Stimulated activated CD8-positive, alpha-beta memory T cell treated with anti-CD3 and anti-CD28 coated beads, Interleukin-12 subunit alpha, Interleukin-12 subunit beta, amount 100 ng/mL, for 24 hours (primary cell): ENCODE data around the gene SPACA4.
"Not testable (repeated sequence)": the region's sequence is repeated elsewhere in the genome, so short reads cannot be mapped to it uniquely, and the experiment has no call there.

Experiments
- DNase-seq: peaks from one replicate; pipeline ENCODE4 v3.0.0-alpha.2; 2020; ENCODE audit errors: extremely low read depth

Gene SPACA4

DNA sequence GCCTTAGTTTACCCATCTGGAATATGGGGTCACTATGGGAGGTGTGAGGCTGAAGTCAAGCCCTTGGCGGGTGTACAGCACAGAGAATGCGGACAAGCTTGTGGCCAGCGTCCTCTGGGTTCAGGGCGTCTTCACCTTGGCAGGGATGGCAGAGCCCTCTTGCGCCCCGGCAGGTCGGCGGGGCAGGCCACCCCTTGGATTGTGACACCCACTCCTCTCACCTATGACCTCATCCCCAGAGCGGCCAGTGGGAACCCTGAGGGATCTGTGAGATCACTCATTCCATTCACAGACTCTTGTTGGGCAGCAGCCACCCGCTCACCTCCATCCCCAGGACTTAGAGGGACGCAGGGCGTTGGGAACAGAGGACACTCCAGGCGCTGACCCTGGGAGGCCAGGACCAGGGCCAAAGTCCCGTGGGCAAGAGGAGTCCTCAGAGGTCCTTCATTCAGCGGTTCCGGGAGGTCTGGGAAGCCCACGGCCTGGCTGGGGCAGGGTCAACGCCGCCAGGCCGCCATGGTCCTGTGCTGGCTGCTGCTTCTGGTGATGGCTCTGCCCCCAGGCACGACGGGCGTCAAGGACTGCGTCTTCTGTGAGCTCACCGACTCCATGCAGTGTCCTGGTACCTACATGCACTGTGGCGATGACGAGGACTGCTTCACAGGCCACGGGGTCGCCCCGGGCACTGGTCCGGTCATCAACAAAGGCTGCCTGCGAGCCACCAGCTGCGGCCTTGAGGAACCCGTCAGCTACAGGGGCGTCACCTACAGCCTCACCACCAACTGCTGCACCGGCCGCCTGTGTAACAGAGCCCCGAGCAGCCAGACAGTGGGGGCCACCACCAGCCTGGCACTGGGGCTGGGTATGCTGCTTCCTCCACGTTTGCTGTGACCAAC is at the start of gene SPACA4:
SPACA4 (plus strand) TSS at position 280 of the 896 bp plus-strand sequence; CDS start at position 517, 237 bp downstream.
- DNase-seq = no peak

DNA sequence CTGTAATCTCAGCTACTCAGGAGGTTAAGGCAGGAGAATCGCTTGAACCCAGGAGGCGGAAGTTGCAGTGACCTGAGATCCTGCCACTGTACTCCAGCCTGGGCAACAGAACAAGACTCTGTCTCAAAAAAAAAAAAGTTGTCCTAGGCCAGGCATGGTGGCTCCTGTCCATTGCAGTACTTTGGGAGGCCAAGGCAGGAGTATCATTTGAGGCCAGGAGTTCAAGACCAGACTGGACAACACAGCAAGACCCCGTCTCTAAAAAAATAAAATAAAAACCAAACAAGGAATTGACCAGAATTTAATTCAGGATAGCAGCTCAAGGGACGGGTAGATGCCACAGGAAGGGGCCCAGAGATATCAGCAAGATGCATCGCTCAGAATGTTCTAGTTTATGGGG is 49.7 kb upstream of the SPACA4 start:
- no peak for DNase-seq

DNA sequence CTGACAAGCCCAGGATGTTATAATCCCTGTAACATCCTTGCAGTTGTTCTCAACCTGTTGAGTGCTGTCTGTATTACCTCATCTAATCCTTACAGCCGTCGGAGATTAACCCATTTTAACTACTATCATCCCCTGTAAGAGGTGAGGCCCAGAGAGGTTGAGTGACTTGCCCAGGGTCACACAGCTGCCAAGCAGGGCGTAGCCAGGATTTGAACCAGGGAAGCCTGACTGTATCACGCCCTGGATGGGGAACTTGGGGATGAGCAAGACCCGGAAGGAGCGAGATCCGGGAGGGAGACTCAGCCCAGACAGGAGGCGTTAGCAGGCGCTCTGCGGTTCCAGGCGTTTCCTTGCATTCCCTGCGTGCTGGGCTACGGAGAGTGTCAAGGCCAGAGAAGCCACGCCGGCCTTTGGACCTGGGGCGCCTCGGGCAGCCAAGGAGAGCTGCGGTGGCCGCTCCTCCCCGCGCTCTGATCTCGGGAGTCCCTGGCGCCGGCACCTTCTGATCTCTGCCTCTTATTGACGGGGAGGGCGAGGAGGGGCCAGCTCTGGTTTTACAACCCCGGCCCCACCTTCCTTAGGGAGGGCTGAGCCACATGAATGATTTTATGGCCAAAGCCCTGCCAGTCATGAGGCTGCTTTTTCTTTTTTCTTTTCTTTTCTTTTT is 48.4 kb upstream of the SPACA4 start:
- DNase-seq = no peak

DNA sequence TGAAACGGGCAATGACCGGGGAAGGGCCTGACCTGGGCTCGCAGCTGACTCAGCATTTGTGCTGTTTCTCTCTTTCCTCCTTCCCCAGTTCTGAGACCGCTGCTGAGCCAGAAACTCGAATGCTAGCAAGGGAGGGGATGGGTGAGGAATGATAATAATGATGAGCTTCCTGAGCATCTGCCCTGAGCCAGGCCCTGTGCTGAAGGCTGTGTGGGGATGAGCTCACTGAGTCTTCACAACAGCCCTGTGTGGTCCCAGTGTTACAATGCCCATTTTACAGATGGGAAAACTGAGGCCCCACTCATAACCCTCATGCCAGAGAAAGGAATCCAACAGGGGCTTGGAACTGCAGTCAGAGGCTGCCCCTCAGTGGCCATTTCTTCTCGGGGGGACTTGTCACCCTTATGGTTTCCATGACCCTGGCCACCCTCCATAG is 46.4 kb upstream of the SPACA4 start:
- no peak for DNase-seq

- no peak for DNase-seq
Measured at GRCh38 chr19:48561412-48561811, 45.1 kb upstream of the SPACA4 start.

DNA sequence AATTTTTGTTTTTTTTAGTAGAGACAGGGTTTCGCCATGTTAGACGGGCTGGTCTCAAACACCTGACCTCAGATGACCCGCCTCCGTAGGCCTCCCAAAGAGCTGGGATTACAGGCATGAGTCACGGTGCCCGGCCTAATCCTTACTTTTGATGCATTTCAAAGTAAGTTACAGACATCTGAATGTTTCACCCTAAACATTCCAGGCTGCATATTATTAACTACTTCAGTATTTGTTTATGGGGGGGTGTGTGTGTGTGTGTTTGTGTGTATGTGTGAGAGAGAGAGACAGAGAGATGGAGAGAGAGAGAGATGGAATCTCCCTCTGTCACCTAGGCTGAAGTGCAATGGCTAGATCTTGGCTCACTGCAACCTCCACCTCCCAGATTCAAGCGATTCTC is 41.5 kb upstream of the SPACA4 start:
- DNase-seq = no peak

DNA sequence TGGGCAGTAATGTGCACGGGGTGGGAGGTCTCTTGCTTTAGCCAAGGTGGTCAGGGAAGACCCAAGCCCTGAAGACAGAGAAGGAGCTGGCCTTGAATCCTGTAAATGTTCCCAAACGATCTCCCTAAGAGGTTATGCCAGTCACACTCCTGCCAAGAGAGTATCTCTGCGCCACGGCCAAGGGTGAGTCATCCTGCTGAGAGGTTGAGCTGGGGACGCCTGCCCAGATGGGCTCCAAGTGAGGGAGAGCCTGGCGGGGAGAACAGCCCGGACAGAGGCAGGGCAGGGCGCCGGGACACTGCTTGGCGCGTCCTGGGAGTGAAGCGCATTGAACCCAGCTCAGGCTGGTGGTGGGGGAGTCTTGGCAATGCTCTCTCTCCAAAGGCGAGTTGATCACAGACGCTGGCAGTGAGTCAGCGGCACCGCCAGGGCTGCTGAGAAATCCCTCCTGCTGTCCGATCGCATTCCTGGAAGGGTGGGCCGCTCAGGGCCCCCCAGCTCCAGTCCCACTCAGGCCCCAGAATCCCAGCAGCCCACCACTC is 38.1 kb upstream of the SPACA4 start:
- no peak for DNase-seq

- DNase-seq = no peak
Measured at GRCh38 chr19:48569814-48570213, 36.7 kb upstream of the SPACA4 start.

GRCh38 chr19:48571378-48572162 is 35.0 kb upstream of the SPACA4 start:
- no peak for DNase-seq

DNA sequence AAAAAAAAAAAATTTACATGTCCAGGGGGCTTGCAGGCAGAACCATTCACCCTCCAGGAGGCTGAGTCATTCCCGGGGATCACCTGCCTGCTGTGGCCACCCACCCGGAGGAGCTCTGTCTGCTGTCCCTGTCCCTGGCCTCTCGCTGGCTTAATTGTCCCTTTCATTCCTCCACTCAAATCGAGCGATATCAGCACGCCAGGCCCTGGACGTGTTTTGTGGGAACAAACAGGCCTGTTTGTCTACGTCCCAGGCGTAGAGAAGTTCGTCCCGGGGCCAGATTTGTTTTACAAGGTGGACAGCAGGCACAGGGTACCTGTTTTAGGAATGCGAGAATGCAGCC is 33.4 kb upstream of the SPACA4 start:
- no peak for DNase-seq

DNA sequence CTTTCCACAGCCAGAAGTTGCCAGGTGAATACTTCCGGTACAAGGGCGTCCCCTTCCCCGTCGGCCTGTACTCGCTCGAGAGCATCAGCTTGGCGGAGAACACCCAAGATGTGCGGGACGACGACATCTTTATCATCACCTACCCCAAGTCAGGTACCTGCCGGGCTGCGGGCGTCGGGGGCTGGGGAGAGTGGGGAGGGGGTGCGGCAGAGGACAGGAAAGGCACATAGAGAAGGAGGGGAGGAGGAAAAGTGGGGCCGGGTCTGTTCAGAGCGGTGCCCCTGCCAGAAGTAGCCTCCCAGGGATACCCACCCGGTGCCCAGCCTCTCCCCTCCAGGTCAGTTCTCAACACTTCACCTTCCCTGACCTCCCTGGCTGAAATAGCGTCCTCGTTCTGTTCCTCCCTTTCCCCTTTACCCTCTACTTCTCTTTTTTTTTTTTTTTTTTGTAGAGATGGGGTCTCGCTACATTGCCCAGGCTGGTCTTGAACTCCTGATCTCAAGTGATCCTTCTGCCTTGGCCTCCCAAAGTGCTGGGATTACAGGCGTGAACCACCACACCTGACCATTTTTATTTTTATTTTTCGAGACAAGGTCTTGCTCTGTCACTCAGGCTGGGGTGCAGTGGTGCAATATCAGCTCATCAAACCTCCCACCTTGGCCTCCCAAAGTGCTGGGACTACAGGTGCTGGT is 30.5 kb upstream of the SPACA4 start:
- no peak for DNase-seq

GRCh38 chr19:48577908-48578307 is 28.6 kb upstream of the SPACA4 start:
- not testable (repeated sequence) for DNase-seq

DNA sequence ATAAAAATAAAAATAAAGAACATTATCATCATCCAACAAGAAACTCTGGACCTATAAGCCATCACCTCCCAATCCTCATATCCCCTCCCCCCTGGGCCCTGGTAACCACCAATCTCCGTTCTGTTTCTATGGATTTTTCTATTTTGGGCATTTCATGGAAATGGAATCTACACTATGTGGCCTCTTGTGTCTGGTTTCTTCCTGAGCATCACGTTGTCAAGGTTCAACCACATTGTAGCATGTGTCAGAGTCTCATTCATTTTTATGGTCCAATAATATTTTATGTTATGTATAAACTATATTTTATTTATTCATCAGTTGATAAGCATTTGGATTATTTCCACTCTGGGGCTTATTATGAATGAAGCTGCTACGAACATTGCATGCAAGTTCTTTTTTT is 27.7 kb upstream of the SPACA4 start:
- DNase-seq = no peak

DNA sequence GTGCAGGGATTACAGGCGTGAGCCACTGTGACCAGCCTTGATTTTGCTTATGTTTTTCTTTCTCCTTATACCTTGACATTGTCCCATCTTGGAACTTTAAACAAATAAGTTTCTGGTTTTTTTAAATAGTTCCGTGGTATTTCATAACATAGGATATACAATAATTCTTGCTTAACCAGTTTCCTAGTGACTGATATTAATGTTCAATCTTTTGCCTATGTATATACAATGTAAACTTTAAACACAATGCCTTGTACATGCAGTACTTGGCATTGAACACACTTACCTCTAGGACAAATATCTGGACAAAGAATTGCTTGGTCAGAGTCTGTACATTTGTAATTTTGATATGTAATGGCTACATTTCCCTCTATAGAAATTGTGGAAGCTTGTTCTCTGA is 24.4 kb upstream of the SPACA4 start:
- no peak for DNase-seq

GRCh38 chr19:48587387-48587786 is 19.2 kb upstream of the SPACA4 start:
- no peak for DNase-seq

- peak; percentile 66 for DNase-seq
Measured at GRCh38 chr19:48588670-48589401, 17.7 kb upstream of the SPACA4 start.

DNA sequence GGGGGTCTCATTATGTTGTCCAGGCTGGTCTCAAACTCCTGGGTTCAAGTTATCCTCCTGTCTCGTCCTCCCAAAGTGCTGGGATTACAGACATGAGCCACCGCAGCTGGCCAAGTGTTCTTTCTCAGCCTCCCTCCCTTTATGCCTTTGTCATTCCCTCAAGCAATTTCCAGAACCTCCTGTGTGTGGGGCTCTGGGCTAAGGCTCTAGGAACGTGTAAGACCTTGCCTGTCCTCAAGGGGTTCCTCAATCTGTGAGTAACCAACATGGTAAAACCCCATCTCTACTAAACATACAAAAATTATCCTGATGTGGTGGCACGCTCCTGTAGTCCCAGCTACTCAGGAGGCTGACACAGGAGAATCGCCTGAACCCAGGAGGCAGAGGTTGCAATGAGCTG is 15.5 kb upstream of the SPACA4 start:
- no peak for DNase-seq

GRCh38 chr19:48595171-48595570 is 11.4 kb upstream of the SPACA4 start:
- DNase-seq = no peak

DNA sequence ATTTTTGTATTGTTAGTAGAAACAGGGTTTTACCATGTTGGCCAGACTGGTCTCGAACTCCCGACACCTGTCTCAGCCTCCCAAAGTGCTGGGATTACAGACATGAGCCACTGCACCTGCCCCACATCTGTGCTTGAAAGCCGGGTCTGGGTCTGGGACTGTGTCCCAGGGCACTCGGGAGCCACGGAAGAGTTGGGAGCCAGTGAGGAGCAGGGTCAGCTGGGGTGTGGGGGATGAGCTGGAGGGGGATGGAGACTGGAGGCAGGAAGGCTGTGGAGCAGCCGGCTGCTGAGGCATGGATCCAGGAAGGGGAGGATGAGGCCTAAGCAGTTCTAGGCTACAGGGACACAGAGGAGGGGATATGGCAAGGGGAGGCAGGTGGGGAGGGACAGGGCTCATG is 10.7 kb upstream of the SPACA4 start:
- no peak for DNase-seq

DNA sequence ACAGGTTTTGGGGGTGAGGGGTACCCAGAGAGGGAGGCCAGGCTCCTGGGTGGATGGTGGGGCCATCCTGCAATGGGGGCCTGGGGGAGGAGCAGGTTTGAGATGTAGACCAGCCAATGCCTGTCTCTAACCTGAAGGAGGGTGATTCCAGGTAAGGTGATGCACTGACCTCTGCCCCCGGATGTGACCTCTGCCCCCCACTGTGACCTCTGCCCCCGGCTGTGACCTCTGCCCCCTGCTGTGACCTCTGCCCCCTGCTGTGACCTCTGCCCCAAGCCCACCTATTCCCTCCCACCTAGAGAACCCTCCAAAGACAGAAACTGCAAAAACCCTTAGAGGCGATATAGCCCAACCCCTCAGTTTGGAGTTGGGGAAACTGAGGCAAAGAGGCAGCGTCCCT is 10.3 kb upstream of the SPACA4 start:
- no peak for DNase-seq
